OCI-M2 (cell line): ENCODE measurements around the gene ERICH6B.
"Not testable (repeated sequence)": the region's sequence is repeated elsewhere in the genome, so short reads cannot be mapped to it uniquely, and the experiment has no call there.

Experiments
- DNase-seq: peaks from one replicate; lab custom pipeline; 2025; ENCODE audit not compliant: unreplicated experiment; lab: John Stamatoyannopoulos, UW

ERICH6B gene

DNA sequence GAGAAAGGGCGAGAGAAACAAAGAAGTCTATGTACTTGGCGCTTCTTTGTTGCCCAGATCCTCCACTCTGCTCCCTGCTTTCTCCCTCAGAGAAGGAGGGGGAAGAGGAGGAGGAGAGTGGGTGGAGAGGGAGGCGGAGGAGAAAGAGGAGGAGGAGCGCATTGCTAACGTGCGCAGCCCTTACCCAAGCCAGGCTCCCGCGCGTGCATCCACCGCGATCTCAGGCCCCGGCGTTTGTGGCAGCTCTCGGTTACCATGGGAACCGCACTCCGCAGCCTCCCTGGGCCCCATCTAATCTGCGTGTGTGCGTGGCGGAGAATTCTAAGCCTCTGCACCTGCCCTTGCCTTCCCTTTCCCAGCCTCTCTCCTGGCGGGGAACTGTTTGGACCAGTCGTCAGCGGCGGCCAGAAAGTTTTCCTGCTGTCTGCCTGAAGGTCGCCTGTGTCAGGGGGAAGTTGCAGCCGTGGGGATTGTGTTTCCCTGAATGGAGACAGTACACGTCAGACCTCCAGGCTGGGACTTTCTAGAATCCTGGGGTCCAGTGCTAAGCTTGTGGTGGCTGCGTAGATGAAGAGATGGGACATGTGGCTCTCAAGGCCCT is at the start of gene ERICH6B:
Gene ERICH6B, minus strand, starts transcription at position 239 of the 601 bp plus-strand sequence. CDS start 18,734 bp downstream, outside the sequence.
- no peak for DNase-seq

DNA sequence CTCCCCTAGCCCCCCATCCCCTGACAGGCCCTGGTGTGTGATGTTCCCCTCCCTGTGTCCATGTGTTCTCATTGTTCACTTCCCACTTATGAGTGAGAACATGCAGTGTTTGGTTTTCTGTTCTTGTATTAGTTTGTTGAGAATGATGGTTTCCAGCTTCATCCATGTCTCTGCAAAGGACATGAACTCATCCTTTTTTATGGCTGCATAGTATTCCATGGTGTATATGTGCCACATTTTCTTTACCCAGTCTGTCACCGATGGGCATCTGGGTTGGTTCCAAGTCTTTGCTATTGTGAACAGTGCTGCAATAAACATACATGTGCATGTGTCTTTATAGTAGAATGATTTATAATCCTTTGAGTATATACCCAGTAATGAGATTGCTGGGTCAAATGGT is 47.4 kb upstream of the ERICH6B start:
- DNase-seq, result not testable (repeated sequence)

- DNase-seq, result no peak
These were observed 46.6 kb upstream of the ERICH6B start for GRCh38 chr13:45662162-45662561.

DNA sequence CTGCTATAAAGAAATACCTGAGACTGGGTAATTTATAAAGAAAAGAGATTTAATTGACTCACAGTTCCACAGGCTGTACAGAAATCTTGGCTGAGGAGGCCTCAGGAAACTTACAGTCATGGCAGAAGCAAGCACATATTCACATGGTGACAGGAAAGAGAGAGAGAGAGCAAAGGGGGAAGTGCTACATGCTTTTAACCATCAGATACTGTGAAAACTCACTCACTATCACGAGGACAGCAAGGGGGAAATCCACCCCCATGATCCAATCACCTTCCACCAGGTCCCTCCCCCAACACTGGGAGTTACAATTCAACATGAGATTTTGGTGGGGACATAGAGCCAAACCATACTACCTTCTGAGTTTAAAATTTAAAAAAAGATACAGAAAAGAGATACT is 44.9 kb upstream of the ERICH6B start:
- DNase-seq, result not testable (repeated sequence)

GRCh38 chr13:45659536-45659935 is 44.0 kb upstream of the ERICH6B start:
- no peak for DNase-seq

GRCh38 chr13:45658586-45659235 is 43.2 kb upstream of the ERICH6B start:
- DNase-seq, result no peak

- DNase-seq, result no peak
These were observed 39.3 kb upstream of the ERICH6B start for GRCh38 chr13:45654633-45655349.

DNA sequence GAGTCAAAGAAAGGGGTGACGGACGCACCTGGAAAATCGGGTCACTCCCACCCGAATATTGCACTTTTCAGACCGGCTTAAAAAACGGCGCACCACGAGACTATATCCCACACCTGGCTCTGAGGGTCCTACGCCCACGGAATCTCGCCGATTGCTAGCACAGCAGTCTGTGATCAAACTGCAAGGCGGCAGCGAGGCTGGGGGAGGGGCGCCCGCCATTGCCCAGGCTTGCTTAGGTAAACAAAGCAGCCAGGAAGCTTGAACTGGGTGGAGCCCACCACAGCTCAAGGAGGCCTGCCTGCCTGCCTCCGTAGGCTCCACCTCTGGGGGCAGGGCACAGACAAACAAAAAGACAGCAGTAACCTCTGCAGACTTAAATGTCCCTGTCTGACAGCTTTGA is 29.7 kb upstream of the ERICH6B start:
- DNase-seq, result not testable (repeated sequence)

GRCh38 chr13:45642159-45642558 is 26.6 kb upstream of the ERICH6B start:
- not testable (repeated sequence) for DNase-seq

DNA sequence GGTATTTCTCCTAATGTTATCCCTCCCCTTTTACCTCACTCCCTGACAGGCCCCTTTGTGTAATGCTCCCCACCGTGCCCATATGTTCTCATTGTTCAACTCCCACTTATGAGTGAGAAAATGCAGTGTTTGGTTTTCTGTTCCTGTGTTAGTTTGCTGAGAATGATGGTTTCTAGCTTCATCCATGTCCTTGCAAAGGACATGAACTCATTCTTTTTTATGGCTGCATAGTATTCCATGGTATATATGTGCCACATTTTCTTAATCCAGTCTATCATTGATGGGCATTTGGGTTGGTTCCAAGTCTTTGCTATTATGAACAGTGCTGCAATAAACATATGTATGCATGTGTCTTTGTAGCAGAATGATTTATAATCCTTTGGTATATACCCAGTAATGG is 19.8 kb upstream of the ERICH6B start:
- DNase-seq, result not testable (repeated sequence)

GRCh38 chr13:45630791-45631190 is 15.3 kb upstream of the ERICH6B start:
- DNase-seq, result no peak

GRCh38 chr13:45629940-45630339 is 14.4 kb upstream of the ERICH6B start:
- DNase-seq, result no peak

DNA sequence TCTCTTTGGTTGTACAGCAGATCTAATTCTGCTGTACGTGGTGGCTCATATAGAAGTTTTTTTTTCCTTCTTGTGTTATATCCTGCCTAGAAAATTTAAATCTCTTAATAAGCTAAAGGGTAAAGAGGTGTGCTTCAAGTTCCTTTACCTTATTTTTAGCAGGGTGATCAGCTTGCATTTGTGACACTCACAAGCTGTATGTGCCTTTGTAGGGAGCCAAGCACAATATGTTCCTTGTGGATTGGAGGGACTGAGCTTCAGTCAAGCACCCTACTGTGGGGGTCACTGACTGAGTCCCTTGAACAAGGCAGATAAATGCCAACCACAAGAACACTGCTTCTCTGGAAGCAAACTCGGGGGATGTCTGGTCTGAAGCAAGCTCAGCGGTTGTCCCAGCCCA is 12.6 kb upstream of the ERICH6B start:
- DNase-seq, result no peak

DNA sequence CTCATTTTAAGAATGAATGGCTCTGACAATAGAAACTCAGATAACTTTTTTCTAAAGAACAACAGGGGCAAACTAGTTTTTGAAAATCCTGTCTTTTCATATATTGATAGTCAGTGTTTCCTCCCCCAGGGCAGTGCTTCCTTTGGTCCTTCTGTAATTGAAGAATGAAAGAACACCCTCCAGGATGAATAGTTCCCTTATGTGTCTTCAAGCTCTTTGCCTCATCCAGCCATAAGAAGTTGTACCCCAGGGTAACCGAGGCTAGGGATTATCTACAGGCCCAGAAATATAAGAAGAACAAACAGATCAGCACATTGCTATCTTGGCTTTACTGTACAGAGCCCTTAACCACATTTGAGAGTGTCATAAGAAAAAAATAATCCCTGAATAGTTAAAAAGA is 12.1 kb upstream of the ERICH6B start:
- no peak for DNase-seq

GRCh38 chr13:45626731-45627374 is 11.3 kb upstream of the ERICH6B start:
- no peak for DNase-seq

DNA sequence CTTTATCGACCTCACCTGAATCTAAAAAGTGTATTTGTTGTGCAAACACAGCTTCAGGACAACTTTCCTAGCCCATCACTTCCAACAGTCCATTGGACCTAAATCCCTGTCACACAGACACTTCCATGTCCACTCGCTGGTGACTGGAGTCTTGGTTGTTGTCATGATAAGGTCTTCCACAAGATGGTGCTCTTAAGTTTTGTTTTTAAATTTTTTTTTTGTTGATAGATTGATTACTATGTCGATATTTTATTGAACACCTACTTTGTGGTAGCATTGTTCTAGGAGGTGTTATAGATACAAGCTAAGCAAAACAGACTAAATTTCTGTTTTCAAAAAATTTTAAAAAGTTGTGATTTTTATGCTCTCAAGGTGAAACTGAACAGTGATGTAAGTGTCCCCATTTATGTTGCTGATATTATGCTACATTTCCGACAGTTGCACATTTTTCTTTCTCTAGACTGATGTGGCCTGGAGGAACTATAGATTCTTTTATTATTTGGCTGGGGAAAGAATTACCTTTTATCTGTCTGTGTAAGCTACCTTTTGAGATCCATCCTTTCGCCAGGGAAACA is 8.1 kb upstream of the ERICH6B start:
- DNase-seq, result no peak

DNA sequence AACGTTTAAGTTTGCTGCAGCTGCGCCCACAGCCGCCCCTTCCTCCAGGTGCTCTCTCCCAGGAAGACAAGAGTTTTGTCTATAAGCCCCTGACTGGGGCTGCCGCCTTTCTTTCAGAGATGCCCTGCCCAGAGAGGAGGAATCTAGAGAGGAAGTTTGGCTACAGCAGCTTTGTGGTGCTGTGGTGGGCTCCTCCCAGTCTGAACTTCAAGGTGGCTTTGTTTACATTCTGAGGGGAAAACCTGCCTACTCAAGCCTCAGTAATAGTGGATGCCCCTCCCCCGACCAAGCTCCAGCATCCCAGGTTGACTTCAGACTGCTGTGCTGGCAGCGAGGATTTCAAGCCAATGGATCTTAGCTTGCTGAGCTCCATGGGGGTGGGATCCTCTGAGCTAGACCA is 6.4 kb upstream of the ERICH6B start:
- DNase-seq, result no peak

- DNase-seq, result no peak
These were observed 7.6 kb downstream of the ERICH6B start for GRCh38 chr13:45607931-45608330.

- DNase-seq, result no peak
These were observed 10.6 kb downstream of the ERICH6B start for GRCh38 chr13:45604892-45605291.

- no peak for DNase-seq
These were observed 12.2 kb downstream of the ERICH6B start for GRCh38 chr13:45603338-45603737.
